ENCODE measurements around the gene NUP210.

DNA sequence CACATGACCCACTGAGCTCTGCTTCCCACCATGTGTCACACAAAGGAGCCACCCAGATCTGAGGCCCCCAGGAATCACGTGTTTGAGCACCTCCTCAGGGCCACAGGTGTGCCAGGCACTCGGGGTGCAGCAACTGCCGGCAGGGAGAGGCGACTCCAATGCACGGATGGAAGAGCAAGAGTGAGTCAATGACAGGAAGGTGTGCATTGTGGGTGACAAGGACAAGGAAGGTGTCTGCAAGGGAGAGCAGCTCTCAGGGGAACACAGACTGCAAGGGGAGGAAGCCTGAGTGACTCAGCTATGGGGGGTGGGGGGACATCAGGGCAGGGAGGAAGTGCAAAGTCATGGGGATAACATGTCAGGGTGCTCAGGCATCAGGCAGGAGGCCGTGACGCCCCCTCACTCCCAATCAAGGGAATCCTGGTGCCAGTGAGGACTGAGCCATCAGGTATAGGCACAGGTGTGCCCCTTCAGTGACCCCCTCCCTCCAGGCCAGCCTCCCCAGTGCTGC lies 67.4 kb downstream of the NUP210 start:
- TF ChIP-seq ZNF274 (IDR thresholded peaks at IDR 0.05; ENCODE audit: low read depth, low read length): no peak
- no peak for TF ChIP-seq YY1 (IDR thresholded peaks at IDR 0.05; ENCODE audit: insufficient read depth, insufficient read length)
- no peak for TF ChIP-seq SUZ12 (IDR thresholded peaks at IDR 0.05; ENCODE audit: extremely low read depth, insufficient read depth, insufficient read length)
